IPS-15b (cell line): ENCODE results near the gene LGALS7.
"Not testable (repeated sequence)": the region's sequence is repeated elsewhere in the genome, so short reads cannot be mapped to it uniquely, and the experiment has no call there.

ENCODE experiments used
- H3K27me3 ChIP-seq: one replicate; pipeline ENCODE4 v1.6.1; 2013; ENCODE audit warnings: low read length; ENCODE audit not compliant: control insufficient read depth, insufficient read depth
- H3K36me3 ChIP-seq: one replicate; pipeline ENCODE4 v1.6.1; 2013; ENCODE audit warnings: low read length; ENCODE audit not compliant: control insufficient read depth, insufficient read depth
- H3K4me1 ChIP-seq: one replicate; pipeline ENCODE4 v1.6.1; 2013; ENCODE audit warnings: mild to moderate bottlenecking, low read length; ENCODE audit not compliant: control insufficient read depth, insufficient read depth
- H3K4me3 ChIP-seq: one replicate; pipeline ENCODE4 v1.5.1; 2013; ENCODE audit warnings: low read depth, low read length
- H3K9ac ChIP-seq: one replicate; pipeline ENCODE4 v1.6.1; 2013; ENCODE audit warnings: low read depth, mild to moderate bottlenecking, low read length
- H3K9me3 ChIP-seq: one replicate; pipeline ENCODE4 v1.6.1; 2013; ENCODE audit warnings: mild to moderate bottlenecking, low read length; ENCODE audit not compliant: control insufficient read depth, insufficient read depth

Gene LGALS7

DNA sequence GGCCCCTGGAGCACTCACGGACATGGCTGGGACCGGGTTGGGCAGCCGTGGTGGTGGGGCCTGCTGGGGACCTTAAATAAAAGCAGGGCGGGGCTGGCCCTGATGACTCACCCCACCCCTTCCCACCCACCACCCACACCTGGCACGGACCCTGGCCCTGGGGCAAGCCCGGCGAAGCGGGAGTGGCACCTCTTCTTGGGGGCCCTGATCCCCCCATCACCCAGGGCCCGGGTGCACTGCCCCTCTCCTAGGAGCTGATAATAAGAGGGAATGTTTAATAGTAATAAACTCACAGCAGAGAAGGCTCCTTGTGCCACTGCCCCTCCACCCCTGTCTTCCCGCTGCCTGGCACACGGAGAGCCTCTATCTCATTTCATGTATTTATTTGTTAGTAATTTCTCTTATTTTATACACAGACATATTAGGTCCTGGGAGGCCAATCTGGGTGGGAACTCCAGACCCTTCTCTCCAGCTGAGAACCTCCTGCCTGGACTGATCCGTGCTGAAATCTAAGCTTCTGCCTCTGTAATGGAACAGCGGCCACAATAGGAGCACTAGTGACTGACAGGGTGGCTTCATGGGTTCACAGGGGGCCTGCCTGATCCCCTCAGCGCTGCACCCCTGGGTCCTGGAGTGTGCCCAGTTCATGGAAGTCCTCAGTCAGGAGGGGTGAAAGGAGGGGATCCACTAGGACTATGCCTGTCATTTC is at the start of gene LGALS7:
Gene LGALS7 (minus strand): TSS at position 49 of the 709 bp plus-strand sequence. CDS start 25 bp downstream, at position 24.
- Histone ChIP-seq H3K27me3 (no peaks in the 10 kb centered on the region), H3K4me3 (no peak within 1 kb of the TSS), H3K4me1 (no peaks in the 10 kb centered on the region), H3K9me3 (no peaks in the 10 kb centered on the region), H3K36me3 (no peaks in the 10 kb centered on the region), H3K9ac (no peak within 1 kb of the TSS)

DNA sequence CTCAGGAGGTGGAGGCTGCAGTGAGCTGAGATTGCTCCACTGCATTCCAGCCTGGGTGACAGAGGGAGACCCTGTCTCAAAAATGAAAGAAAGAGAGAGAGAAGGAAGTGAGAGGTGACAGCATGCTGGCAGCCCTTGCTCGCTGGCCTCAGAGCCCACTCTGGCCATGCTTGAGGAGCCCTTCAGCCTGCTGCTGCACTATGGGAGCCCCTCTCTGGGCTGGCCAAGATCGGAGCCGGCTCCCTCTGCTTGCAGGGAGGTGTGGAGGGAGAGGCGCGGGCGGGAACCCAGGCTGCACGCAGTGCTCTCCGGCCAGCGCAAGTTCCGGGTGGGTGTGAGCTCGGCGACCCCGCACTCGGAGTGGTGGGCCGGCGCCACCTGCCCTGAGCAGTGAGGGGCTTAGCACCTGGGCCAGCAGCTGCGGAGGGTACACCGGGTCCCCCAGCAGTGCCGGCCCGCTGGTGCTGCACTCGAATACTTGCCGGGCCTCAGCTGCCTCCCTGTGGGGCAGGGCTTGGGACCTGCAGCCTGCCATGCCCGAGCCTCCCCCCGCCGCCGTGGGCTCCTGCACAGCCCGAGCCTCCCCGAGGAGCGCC is 48.0 kb upstream of the LGALS7 start:
- H3K27me3 ChIP-seq, H3K4me3 ChIP-seq, H3K9ac ChIP-seq, H3K9me3 ChIP-seq, H3K36me3 ChIP-seq, H3K4me1 ChIP-seq: not testable (repeated sequence)

DNA sequence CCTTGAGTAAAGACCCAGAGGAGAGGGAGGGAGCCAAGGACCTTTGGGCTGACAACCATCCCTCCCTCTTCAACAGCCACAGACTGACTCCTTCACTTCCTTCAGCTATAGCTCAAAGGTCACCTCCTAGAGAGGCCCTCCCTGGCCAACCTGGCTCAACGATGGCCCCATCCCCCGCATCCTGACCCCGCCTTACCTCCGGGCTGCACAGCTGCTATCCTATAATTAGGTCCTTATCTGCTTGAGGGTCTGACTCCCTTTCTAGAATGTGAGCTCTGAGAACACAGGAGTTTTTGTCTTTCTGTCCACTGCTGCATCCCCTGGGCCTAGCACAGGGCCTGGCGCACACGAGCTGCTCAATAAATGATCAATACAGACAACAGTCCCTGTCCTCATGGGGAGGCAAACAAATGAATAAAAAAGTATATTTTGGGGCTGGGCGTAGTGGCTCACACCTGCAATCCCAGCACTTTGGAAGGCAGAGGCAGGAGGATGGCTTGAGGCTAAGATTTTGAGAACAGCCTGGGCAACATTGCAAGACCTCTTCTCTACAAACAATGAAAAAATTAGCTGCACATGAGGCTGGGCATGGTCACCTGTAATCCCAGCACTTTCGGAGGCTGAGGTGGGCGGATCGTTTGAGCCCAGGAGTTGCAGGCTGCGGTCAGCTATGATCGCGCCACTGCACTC is 46.1 kb upstream of the LGALS7 start:
- peaks cover 7% of the 10 kb centered on the region for H3K4me1 ChIP-seq
- H3K36me3 ChIP-seq, result peaks cover 20% of the 10 kb centered on the region
- H3K27me3 ChIP-seq, result no peaks in the 10 kb centered on the region
- H3K9me3 ChIP-seq, result no peaks in the 10 kb centered on the region
- no peak overlapping the region for H3K9ac ChIP-seq
- H3K4me3 ChIP-seq, result no peak overlapping the region

DNA sequence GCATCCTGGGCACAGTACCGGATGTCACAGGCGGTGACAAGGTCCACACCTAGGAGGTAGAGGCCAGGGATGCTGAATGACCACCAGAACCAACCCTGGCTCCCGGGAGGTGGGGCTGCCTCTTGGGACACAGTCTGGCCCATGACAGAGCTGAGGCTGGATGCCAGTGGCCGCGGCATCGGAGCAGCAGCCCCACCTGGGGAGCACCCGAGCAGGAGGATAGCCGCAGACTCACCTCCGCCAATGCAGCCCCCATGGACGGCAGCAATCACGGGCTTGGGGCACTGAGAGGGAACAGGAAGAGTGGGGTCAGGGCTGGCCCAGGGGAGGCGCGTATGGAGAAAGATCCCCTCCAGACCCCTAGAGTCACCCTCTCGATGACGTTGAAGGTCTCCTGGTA is 43.8 kb upstream of the LGALS7 start:
- H3K9me3 ChIP-seq, result no peaks in the 10 kb centered on the region
- H3K4me3 ChIP-seq, result no peak overlapping the region
- H3K4me1 ChIP-seq, result peaks cover 5% of the 10 kb centered on the region
- H3K9ac ChIP-seq, result no peak overlapping the region
- no peaks in the 10 kb centered on the region for H3K27me3 ChIP-seq
- peaks cover 20% of the 10 kb centered on the region for H3K36me3 ChIP-seq

DNA sequence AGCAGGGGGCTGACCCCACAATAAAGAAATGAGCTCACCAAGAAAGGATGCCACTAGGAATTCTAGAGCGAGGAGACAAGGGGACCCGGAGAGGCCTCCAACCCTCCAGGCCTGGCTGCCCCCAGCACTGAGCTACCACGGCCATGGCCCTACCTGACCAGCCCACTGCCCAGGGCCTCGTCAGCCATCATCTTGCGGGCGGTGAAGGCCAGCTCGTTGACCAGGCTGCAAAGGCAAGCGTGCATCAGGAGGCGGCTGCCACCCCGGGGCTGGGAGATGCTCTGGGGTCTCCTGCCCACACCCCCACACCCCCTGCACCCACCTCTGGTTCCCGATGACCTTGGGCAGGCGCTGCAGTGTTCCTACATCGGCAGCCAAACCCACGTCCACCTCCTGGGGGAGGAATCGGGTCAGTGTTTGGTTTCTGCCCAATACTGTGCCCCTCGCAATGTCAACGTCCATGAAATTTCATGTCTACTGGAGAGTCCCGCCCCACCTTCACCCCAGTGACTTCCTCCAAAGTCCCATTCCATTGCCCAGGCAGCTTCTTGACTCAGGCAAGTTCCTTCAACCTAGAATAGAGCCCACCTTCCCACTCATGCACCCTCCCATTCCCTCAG is 42.9 kb upstream of the LGALS7 start:
- Histone ChIP-seq H3K9me3 (no peaks in the 10 kb centered on the region), H3K27me3 (no peaks in the 10 kb centered on the region), H3K4me3 (no peak overlapping the region), H3K36me3 (peaks cover 20% of the 10 kb centered on the region), H3K9ac (no peak overlapping the region), H3K4me1 (peaks cover 5% of the 10 kb centered on the region)

DNA sequence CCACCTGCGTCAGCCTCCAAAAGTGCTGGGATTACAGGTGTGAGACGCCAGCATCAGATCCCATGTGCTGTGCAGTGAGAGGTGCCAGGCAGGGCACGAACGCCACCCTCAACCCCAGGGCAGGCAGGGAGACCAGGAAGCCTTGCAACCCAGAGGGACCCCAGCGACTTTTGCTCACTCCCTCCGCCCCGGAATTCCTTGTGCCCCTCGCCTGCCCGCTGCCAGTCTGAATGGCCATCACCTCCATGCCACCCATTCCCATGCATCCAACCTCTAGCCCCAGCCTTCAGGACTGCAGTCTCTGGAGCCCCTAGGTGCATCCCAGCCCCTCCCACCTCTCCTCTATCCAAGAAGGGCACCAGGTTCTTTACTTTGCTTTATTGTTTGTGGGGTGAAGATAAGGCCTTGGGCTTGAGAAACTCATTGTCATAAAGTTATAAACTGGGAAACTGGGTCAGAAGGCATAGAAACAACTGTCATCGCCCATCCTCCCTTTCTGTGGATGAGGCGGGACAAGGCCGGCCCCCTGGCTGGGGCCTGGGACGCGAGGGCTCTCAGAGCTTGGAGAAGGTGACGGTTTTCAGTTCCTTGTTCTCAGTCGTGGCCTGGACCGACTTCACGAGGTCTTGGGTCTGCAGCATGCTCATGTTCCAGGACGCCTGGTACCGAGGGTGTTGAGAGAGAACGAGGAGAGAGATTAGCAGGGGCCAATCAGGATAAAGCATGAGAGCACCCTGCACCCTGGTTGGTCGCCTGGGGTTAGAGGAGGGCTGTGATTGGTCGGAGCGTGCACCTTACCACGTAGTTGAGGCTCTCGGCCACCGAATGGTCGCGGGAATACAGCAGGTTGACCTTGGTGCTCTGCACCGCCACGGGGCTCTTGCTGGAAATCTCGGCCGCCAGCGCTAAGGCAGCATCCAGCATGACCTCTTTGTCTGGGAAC is 42.0 kb upstream of the LGALS7 start:
- Histone ChIP-seq H3K36me3 (peaks cover 20% of the 10 kb centered on the region), H3K4me3 (no peak overlapping the region), H3K4me1 (peaks cover 5% of the 10 kb centered on the region), H3K9me3 (no peaks in the 10 kb centered on the region), H3K27me3 (no peaks in the 10 kb centered on the region), H3K9ac (no peak overlapping the region)

DNA sequence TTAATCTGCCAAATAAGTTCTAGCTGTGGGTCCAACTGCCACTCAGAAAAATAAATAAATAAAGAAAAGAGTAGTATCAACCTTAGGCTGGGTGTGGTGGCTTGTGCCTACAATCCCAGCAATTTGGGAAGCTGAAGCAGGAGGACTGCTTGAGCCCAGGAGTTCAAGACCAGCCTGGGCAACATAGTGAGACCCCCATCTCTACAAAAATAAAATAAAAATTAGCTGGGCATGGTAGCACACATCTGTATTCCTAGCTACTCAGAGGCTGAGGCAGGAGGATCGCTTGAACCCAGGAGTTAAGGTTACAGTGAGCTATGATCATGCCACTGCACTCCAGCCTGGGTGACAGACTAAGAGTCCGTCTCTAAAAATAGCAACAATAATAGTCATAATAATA is 40.6 kb upstream of the LGALS7 start:
- not testable (repeated sequence) for H3K27me3 ChIP-seq, H3K4me3 ChIP-seq, H3K4me1 ChIP-seq, H3K9me3 ChIP-seq, H3K9ac ChIP-seq
- peaks cover 18% of the 10 kb centered on the region for H3K36me3 ChIP-seq

DNA sequence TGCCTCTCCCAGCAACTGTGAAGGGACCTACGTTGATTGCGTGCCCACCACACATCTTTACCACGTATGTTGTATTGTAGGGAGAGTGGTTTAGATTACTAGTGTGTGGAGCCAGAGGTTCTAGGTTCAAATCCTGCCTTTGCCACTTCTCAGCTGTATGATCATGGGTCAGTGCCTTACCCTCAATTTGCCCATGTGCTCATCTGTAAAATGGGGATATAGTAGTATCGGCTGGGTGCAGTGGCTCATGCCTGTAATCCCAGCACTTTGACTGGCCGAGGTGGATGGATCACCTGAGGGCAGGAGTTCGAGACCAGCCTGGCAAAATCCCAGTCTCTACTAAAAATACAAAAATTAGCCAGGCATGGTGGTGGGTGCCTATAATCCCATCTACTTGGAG is 40.0 kb upstream of the LGALS7 start:
- H3K27me3 ChIP-seq, result no peaks in the 10 kb centered on the region
- no peak overlapping the region for H3K4me3 ChIP-seq
- no peak overlapping the region for H3K9ac ChIP-seq
- H3K4me1 ChIP-seq, result no peaks in the 10 kb centered on the region
- H3K36me3 ChIP-seq, result peaks cover 18% of the 10 kb centered on the region
- no peaks in the 10 kb centered on the region for H3K9me3 ChIP-seq

DNA sequence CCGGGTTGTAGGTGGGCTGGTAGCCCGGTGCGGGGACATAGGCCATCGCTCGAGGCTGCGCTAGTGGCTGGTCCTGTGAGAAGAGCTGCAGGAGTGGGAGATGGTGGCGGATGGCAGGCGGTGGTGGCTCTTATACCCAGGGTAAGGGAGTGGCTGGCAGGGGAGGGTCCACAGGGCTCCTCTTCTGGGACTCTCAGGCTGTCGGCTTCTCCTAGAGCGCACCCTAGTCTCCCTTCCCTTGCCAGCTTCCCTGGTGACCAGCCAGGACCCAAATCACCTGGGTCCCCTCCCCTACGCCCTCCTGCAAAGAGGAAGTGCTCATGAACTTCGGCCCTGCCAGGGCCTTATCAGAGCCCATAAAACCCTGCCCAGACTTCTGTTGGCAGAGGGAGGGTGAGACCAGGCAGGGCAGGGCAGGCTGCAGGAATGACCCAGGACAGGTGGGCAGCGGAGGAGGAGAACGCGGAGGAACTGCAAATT is 39.6 kb upstream of the LGALS7 start, which contains the start of gene LGALS4:
Gene LGALS4 (minus strand): TSS at position 105 of the 480 bp plus-strand sequence. CDS start 59 bp downstream, at position 46.
- Histone ChIP-seq H3K4me1 (no peaks in the 10 kb centered on the region), H3K36me3 (peaks cover 18% of the 10 kb centered on the region), H3K9ac (no peak within 1 kb of the TSS), H3K27me3 (no peaks in the 10 kb centered on the region), H3K9me3 (no peaks in the 10 kb centered on the region), H3K4me3 (no peak within 1 kb of the TSS)

DNA sequence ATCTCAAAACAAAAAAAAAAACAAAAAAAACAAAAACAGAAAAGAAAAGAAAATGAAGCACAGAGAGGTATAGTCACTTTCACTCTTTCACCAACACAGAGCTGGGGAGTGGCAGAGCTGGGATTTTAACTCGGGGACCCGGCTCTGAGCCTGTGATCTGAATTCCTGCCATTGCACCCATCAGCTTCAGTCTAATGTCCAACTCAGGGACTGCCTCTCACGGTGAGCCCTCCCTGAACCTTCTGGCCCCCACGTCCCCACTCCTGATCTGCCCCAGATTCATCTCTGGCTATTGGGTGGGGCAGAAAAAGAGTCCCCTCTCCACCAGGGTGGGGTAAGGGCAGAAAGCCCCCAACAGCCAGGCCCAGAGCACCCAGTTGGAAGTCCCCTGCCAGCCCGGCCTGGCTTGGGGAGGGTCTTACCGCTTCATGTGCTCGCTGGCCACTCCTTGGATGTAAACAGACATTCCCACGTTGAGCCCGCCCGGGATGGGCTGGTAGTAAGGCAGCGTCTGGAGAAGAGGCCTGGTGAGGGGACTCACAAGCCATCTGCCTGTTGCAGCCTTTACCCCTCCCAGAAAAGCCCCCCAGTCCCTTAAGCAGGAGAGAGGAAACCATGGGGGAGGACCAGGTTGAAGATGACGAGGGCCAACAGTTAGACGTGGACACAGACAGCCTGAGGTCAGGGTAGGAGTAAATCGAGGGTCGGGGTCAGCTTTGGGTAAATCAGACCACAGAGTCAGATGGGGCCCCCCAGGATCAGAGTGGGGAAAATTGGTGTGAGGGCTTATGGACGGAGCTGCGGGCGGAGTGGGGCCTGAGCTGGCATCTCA is 38.9 kb upstream of the LGALS7 start:
- no peak overlapping the region for H3K4me3 ChIP-seq
- no peaks in the 10 kb centered on the region for H3K27me3 ChIP-seq
- peaks cover 17% of the 10 kb centered on the region for H3K36me3 ChIP-seq
- no peaks in the 10 kb centered on the region for H3K4me1 ChIP-seq
- H3K9ac ChIP-seq, result no peak overlapping the region
- H3K9me3 ChIP-seq, result no peaks in the 10 kb centered on the region
